Suprapubic skin (tissue), 4 donors: ENCODE measurements around the gene RSPRY1. TPM values are rescaled to one million over a fixed set of nuclear protein-coding genes. Genes with fewer than 3 reads are reported as not detected.

ENCODE experiments used
- DNase-seq, 2 donors: peaks; one replicate each; pipeline ENCODE4 v3.0.0-alpha.2; 2019; ENCODE audit warnings: low spot score in 2 of 2
- H3K27ac ChIP-seq: fragments of 200-600 bp; sonication (generic); one replicate; pipeline ENCODE4 v1.5.1; 2019
- H3K27me3 ChIP-seq: fragments of 200-600 bp; sonication (generic); one replicate; pipeline ENCODE4 v1.5.1; 2019
- H3K36me3 ChIP-seq: fragments of 200-600 bp; sonication (generic); one replicate; pipeline ENCODE4 v1.5.1; 2019
- H3K4me1 ChIP-seq: fragments of 200-600 bp; sonication (generic); one replicate; pipeline ENCODE4 v1.5.1; 2019
- H3K4me3 ChIP-seq: fragments of 200-600 bp; sonication (generic); one replicate; pipeline ENCODE4 v1.5.1; 2019; ENCODE audit warnings: mild to moderate bottlenecking
- H3K9me3 ChIP-seq: fragments of 200-600 bp; sonication (generic); one replicate; pipeline ENCODE4 v1.5.1; 2019
- CTCF ChIP-seq, 2 donors: fragments of 200-600 bp in 1 of 2; fragments of 450-650 bp in 1 of 2; sonication (generic) in 1 of 2; IDR thresholded peaks; one replicate each; pipeline ENCODE4 v1.5.1; 2016 to 2019; ENCODE audit warnings: antibody characterized with exemption in 2 of 2, mild to moderate bottlenecking in 1 of 2, moderate library complexity in 1 of 2
- EP300 ChIP-seq: sonication (generic); formaldehyde crosslinking; IDR thresholded peaks from one replicate; pipeline ENCODE4 v1.6.1; 2017; ENCODE audit warnings: antibody characterized with exemption
- POLR2A ChIP-seq, 2 donors: fragments of 450-650 bp; IDR thresholded peaks; one replicate each; pipeline ENCODE4 v1.6.1; 2017; ENCODE audit warnings: antibody characterized with exemption in 2 of 2, mild to moderate bottlenecking in 2 of 2, moderate library complexity in 2 of 2
- POLR2AphosphoS5 ChIP-seq, 3 donors: sonication (generic); formaldehyde crosslinking; IDR thresholded peaks; one replicate each; pipeline ENCODE4 v1.6.1; 2017; ENCODE audit warnings: antibody characterized with exemption in 3 of 3
- WGBS: methylation state at CpG from one replicate; pipeline ENCODE4 v1.1.5; 2018; 5-methylcytosine and 5-hydroxymethylcytosine counted together
- total RNA-seq, 4 donors: library from RNA; depleted of rRNA; stranded (reverse); fragments of >200 nt; gene quantifications; one replicate each; pipeline ENCODE4 v1.1.0, GENCODE V29; 2016

RSPRY1 gene
- total RNA-seq, 4 donors from 2014 or later: 16.3 to 48.3 (median 35.2) TPM

DNA sequence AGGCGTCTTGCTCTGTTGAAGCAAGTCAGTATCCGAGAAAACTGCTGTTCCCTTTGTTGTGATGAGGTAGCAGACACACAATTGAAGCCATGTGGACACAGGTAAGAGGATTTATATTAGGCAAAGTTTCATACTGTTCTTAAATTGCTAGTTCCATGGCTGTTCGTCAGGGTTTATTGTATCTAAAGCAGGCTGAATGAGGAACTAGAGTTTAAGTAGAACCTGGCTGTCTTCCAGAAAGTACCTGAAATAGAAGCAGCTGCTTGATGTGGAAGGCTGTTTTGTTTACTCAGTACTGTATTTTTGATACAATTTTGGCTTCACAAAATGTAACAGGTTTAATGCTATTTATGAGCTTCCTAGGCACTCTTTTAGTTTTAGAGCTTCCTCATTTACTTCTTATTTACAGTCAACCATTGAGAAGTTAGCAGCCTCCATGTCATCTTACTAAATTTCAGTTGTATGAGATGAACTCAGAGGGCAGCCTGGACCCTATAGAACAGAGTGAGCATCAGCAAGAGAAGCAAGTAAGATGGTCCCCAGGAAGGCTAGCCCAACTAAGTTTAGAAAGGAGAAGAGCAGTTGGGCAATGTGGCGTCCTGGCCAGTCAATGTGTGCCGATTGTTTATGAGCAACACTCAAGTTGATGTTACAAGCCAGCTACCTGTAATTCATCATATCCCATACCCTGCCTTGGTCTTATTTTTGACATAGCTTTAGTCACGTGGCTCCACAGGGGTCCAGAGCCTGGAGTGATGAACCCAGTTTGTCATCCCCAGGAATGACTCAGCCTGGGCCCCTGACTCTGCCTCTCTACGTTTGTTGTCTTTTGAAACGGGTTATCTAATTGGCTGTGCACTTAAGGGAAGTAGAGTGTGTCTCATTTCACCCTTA lies 49.2 kb downstream of the RSPRY1 start:
- H3K4me1 ChIP-seq: peaks cover 4% of the 10 kb centered on the region
- 75% methylated on average over 8 of the region's 8 CpGs for WGBS
- H3K27me3 ChIP-seq: no peaks in the 10 kb centered on the region
- TF ChIP-seq EP300: no peak
- TF ChIP-seq POLR2A (IDR thresholded peaks at IDR 0.05): no peak
- H3K9me3 ChIP-seq: no peaks in the 10 kb centered on the region
- peaks cover 90% of the 10 kb centered on the region for H3K36me3 ChIP-seq
- H3K4me3 ChIP-seq: no peak overlapping the region
- H3K27ac ChIP-seq: no peak overlapping the region
- no peak for DNase-seq

DNA sequence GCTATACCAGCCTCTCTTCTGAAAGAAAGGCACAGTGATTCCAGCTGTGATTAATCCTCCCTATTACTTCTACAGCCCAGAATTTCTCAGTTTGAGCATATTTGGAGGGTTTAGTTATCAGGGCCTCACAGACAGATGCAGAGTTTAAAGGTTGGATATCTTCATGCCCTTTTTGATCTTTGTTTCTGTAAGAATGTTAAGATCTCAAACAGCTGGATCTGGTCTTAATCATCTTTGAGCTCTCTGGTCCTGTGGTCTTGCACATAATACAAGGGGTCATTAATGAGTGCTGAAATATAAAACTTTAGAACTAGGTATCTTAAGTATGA lies 49.9 kb downstream of the RSPRY1 start:
- no peak for DNase-seq
- Histone ChIP-seq H3K27me3 (no peaks in the 10 kb centered on the region), H3K4me1 (peaks cover 4% of the 10 kb centered on the region), H3K4me3 (no peak overlapping the region), H3K9me3 (no peaks in the 10 kb centered on the region), H3K27ac (no peak overlapping the region), H3K36me3 (peaks cover 84% of the 10 kb centered on the region)
- TF ChIP-seq POLR2AphosphoS5 (IDR thresholded peaks at IDR 0.05): no peak

- WGBS: 85% methylated on average over 2 of the region's 2 CpGs
- no peaks in the 10 kb centered on the region for H3K4me1 ChIP-seq
- DNase-seq: no peak
Measured at GRCh38 chr16:57238682-57239081, 52.6 kb downstream of the RSPRY1 start.

GRCh38 chr16:57239107-57239506 lies 53.0 kb downstream of the RSPRY1 start:
- no peak overlapping the region for H3K27ac ChIP-seq
- WGBS: 80% methylated on average over 2 of the region's 2 CpGs
- H3K4me1 ChIP-seq: peaks cover under 1% of the 10 kb centered on the region
- DNase-seq: no peak
- peaks cover 52% of the 10 kb centered on the region for H3K36me3 ChIP-seq
- H3K4me3 ChIP-seq: no peak overlapping the region
- TF ChIP-seq EP300: no peak
- TF ChIP-seq POLR2AphosphoS5 (IDR thresholded peaks at IDR 0.05): no peak
- TF ChIP-seq POLR2A (IDR thresholded peaks at IDR 0.05): no peak
- no peak for TF ChIP-seq CTCF (IDR thresholded peaks at IDR 0.05)
- no peaks in the 10 kb centered on the region for H3K9me3 ChIP-seq
- H3K27me3 ChIP-seq: no peaks in the 10 kb centered on the region

More at GRCh38 chr16:57238682-57239081, 52.6 kb downstream of the RSPRY1 start:
- H3K27me3 ChIP-seq: no peaks in the 10 kb centered on the region
- no peak overlapping the region for H3K4me3 ChIP-seq
- no peaks in the 10 kb centered on the region for H3K9me3 ChIP-seq
- TF ChIP-seq CTCF (IDR thresholded peaks at IDR 0.05): no peak
- TF ChIP-seq EP300: no peak
- TF ChIP-seq POLR2A (IDR thresholded peaks at IDR 0.05): no peak
- TF ChIP-seq POLR2AphosphoS5 (IDR thresholded peaks at IDR 0.05): no peak
- H3K36me3 ChIP-seq: peaks cover 57% of the 10 kb centered on the region
- no peak overlapping the region for H3K27ac ChIP-seq

DNA sequence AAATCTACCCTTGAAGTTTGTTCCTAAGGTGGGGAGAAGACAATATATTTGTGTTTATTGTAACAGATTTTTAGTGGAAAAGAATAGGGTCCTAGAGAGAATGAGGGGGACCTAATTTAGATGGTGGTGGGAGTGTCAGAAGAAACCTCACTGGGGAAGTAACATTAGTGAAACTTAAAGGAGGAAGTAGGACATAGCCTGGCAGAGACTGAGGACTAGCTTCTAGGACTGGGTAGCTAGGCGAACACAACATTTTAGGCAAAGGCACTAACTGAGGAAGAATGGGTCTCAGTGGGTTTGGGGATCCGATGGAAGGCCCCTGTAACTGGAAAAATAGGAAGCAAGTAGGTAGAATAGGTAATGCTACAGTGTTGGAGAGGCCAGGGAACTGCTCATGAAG lies 54.7 kb downstream of the RSPRY1 start:
- no peak overlapping the region for H3K27ac ChIP-seq
- H3K36me3 ChIP-seq: peaks cover 35% of the 10 kb centered on the region
- no peak for TF ChIP-seq POLR2A (IDR thresholded peaks at IDR 0.05)
- TF ChIP-seq CTCF (IDR thresholded peaks at IDR 0.05): no peak
- TF ChIP-seq EP300: no peak
- TF ChIP-seq POLR2AphosphoS5 (IDR thresholded peaks at IDR 0.05): no peak
- H3K27me3 ChIP-seq: no peaks in the 10 kb centered on the region
- no peak overlapping the region for H3K4me3 ChIP-seq
- WGBS: 88% methylated on average over 2 of the region's 2 CpGs
- H3K9me3 ChIP-seq: no peaks in the 10 kb centered on the region
- H3K4me1 ChIP-seq: peaks cover 11% of the 10 kb centered on the region
- DNase-seq: no peak

DNA sequence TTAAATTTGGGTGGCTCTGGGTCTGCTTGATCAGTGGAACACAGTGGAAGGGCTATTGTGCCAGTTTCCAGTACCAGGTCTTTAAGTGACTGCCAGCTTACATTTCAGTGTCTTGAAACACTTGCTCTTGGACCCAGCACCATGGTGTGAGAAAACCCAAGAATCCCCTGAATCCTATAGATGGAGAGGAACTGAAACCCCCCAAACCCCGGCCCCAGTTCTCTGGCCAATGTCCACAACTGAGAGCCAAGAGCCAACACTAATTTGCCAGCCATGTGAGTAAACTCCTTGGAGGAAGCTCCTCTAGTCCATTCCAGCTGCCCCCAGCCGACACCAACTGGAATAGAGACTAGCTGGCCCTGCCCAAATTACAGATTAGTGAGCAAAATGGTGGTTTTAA lies 56.5 kb downstream of the RSPRY1 start:
- Histone ChIP-seq H3K4me1 (peaks cover 25% of the 10 kb centered on the region), H3K4me3 (no peak overlapping the region), H3K9me3 (no peaks in the 10 kb centered on the region), H3K27me3 (no peaks in the 10 kb centered on the region), H3K27ac (no peak overlapping the region), H3K36me3 (peaks cover 29% of the 10 kb centered on the region)
- no peak for DNase-seq
- WGBS: 94% methylated on average over 2 of the region's 2 CpGs
- TF ChIP-seq EP300: no peak
- no peak for TF ChIP-seq CTCF (IDR thresholded peaks at IDR 0.05)
- no peak for TF ChIP-seq POLR2AphosphoS5 (IDR thresholded peaks at IDR 0.05)
- TF ChIP-seq POLR2A (IDR thresholded peaks at IDR 0.05): no peak
